Measurements from ENCODE around the gene PP2D1. TPM values are rescaled to one million over a fixed set of nuclear protein-coding genes. Genes with fewer than 3 reads are reported as not detected.
A peak's percentile ranks its signal among the peaks of the same experiment; 100 is the strongest.

PP2D1 gene, protein sequence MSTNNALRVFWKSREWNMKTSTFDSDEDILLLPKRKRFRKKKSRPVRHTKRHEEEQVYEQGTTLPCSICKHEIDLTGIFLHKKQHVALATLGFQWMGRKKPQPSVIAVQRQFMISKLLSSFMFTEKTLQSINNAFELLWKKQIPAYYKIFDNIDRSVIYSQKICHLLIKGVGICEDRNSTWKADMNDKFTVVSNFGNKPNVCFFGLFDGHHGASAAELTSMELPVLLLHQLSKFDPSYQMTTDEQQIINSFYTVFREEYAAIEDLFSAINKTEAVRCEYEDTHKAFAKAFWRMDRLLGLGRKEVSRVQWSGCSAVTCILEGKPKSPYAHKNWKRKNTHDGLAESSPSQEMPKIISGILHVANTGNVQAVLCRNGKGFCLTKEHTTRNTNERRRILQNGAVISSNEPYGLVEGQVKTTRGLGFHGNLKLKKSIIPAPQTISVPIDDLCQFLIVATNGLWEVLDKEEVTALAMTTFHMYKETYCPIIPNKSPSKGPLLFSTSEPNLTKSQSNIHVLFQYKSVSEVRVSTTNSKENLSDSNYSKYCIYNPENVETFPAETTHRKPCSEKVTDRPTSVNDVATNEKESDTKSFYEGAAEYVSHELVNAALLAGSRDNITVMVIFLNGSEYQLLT
- polyA plus RNA-seq (2013) = 0.90 TPM

DNA sequence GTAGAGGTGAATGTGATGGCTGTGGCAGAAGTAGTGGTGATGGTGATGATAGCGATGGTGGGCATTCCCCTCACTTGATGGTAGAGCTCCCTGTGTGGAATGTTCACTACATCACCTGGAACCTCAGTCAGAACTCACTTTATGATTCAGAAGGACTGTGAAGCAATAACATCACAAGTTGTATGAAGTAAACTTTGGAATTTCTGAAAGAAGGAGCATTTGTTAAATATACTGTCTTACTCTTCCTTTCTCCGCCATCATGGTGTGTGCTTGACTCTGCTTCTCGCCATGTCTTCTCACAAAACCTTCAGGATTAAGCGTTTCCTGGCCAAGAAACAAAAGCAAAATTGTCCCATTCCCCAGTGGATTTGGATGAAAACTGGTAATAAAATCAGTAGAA is at the start of gene PP2D1:
TSS of gene PP2D1 (minus strand) at position 101 of the 400 bp plus-strand sequence. CDS start 192 bp downstream, outside the sequence.
- H3K27me3 ChIP-seq (replicated peaks in 2 of 5; ENCODE audit: control insufficient read depth in 4 of 5, insufficient read depth in 5 of 5, low read length in 4 of 5) = no peaks in the 10 kb centered on the region
- WGBS (ENCODE audit: insufficient coverage) = 88% methylated on average over 3 of the region's 4 CpGs
- no peak within 1 kb of the TSS for H3K27ac ChIP-seq (ENCODE audit: insufficient read depth in 1 of 2, low read depth in 1 of 2, low read length in 2 of 2, poor library complexity in 1 of 2, severe bottlenecking in 2 of 2)
- POLR2A ChIA-PET = no interaction called here
- H3K36me3 ChIP-seq (ENCODE audit: control insufficient read depth in 4 of 4, insufficient read depth in 4 of 4, low read length in 3 of 4) = no peaks in the 10 kb centered on the region
- H3K9me3 ChIP-seq (ENCODE audit: control extremely low read depth in 1 of 5, control insufficient read depth in 4 of 5, insufficient read depth in 2 of 5, low read depth in 1 of 5, low read length in 4 of 5) = no peaks in the 10 kb centered on the region
- no peak within 1 kb of the TSS for H3K4me3 ChIP-seq (ENCODE audit: control insufficient read depth in 1 of 7, extremely low read depth in 1 of 7, insufficient read depth in 4 of 7, low read depth in 2 of 7, low read length in 6 of 7)
- no peaks in the 10 kb centered on the region for H3K4me1 ChIP-seq (ENCODE audit: control extremely low read depth in 1 of 4, control insufficient read depth in 4 of 4, insufficient read depth in 4 of 4, low read length in 3 of 4)
- CTCF ChIA-PET = no interaction called here
- no peak for DNase-seq

DNA sequence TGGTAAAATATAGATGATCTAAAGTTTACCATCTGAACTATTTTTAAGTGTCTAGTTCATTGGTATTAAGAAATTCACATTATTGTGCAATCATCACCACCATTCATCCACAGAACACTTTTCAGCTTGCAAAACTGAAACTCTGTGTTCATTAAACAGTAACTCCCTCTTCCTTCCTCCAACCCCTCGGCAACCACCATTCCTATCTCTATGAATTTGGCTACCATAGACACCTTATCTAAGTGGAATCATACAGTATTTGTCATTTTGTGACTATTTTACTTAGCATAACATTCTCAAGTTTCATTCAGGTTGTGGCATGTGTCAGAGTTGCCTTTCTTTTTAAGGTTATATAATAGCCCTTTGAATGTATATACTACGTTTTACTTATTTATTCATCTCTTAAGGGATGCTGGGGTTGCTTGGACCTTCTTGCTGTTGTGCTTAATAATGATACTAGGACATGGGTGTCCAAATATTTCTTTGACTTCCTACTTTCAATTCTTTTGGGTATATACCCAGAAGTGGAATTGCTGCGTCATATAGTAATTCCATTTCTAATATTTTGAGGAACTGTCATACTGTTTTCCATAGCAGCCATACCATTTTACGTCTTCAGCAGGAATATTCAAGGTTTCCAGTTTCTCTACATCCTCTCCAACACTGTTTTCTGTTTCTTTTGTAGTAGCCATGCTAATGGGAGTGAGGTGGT is 49.1 kb upstream of the PP2D1 start:
- H3K27me3 ChIP-seq (replicated peaks in 2 of 5; ENCODE audit: control insufficient read depth in 4 of 5, insufficient read depth in 5 of 5, low read length in 4 of 5) = no peaks in the 10 kb centered on the region
- POLR2A ChIA-PET = interaction anchor here (0.7 kb wide), 1 partner anchor 17 kb away, joined by 4 read pairs; no protein-coding TSS in a partner anchor
- H3K4me3 ChIP-seq (ENCODE audit: control insufficient read depth in 1 of 7, extremely low read depth in 1 of 7, insufficient read depth in 4 of 7, low read depth in 2 of 7, low read length in 6 of 7) = peak overlapping the region in 5 of 7 experiments; percentile 8 to 56 (median 27)
- 0% methylated on average over 1 of the region's 4 CpGs for WGBS (ENCODE audit: insufficient coverage)
- DNase-seq = peak; percentile 35 to 75 (median 70)
- CTCF ChIA-PET = interaction anchor here (1.2 kb wide), 1 partner anchor 20 kb away, joined by 3 read pairs; no protein-coding TSS in a partner anchor
- H3K36me3 ChIP-seq (ENCODE audit: control insufficient read depth in 4 of 4, insufficient read depth in 4 of 4, low read length in 3 of 4) = peaks cover 0 to 3% (median 1%) of the 10 kb centered on the region in 4 experiments
- no peaks in the 10 kb centered on the region for H3K9me3 ChIP-seq (ENCODE audit: control extremely low read depth in 1 of 5, control insufficient read depth in 4 of 5, insufficient read depth in 2 of 5, low read depth in 1 of 5, low read length in 4 of 5)
- H3K27ac ChIP-seq (ENCODE audit: insufficient read depth in 1 of 2, low read depth in 1 of 2, low read length in 2 of 2, poor library complexity in 1 of 2, severe bottlenecking in 2 of 2) = peak overlapping the region in 1 of 2 experiments; percentile 40
- peaks cover 4 to 28% (median 15%) of the 10 kb centered on the region in 4 experiments for H3K4me1 ChIP-seq (ENCODE audit: control extremely low read depth in 1 of 4, control insufficient read depth in 4 of 4, insufficient read depth in 4 of 4, low read length in 3 of 4)

DNA sequence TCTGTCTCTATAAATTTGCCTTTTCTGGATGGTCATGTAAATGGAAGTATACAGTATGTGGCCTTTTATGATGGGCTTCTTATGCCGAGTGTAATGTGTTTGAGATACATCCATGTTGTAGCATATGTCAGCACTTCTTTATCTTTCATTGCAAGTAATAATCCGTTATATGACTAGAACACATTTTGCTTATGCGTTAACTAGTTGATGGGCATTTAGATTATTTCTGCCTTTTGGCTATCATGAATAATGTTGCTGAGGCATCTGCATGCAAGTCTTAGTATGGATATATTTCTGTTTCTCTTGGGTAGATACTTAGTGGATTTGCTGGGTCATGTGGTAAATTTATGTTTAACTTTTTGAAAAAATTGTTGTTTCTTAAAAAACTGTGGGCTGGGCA is 47.9 kb upstream of the PP2D1 start:
- Histone ChIP-seq H3K36me3 (ENCODE audit: control insufficient read depth in 4 of 4, insufficient read depth in 4 of 4, low read length in 3 of 4) (peaks cover 0 to 3% (median 0%) of the 10 kb centered on the region in 4 experiments), H3K4me3 (ENCODE audit: control insufficient read depth in 1 of 7, extremely low read depth in 1 of 7, insufficient read depth in 4 of 7, low read depth in 2 of 7, low read length in 6 of 7) (no peak overlapping the region)
- POLR2A ChIA-PET = no interaction called here

DNA sequence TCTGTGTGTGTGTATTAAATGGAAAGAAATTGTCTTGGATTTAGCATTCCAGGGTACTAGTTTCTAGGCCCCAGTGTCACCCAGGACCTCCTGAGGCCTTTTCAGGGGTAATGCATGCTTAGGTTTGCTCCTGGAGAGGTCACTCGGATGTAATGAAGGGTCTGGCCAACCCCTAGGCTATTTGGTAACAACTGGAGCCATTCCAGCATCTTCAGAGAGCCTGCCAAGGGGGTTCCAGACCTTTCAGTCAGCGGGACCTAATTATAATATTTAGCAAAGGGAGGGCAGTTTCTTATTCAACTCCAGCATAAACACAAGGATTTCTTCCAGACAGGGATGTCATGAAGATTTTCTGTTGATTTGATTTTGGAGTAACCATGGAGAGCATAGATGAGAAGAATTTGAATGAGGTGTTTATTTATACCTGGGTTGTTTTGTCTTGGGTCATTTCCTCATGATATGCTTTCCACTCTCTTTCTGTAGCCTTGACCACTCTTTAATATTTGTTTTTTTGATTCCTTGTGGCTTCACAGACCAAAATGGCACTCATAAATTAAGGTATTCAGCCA is 45.6 kb upstream of the PP2D1 start:
- ChIA-PET POLR2A (no interaction called here), CTCF (no interaction called here)
- Histone ChIP-seq H3K36me3 (ENCODE audit: control insufficient read depth in 4 of 4, insufficient read depth in 4 of 4, low read length in 3 of 4) (peaks cover 0 to 3% (median 0%) of the 10 kb centered on the region in 4 experiments), H3K27ac (ENCODE audit: insufficient read depth in 1 of 2, low read depth in 1 of 2, low read length in 2 of 2, poor library complexity in 1 of 2, severe bottlenecking in 2 of 2) (no peak overlapping the region), H3K4me3 (ENCODE audit: control insufficient read depth in 1 of 7, extremely low read depth in 1 of 7, insufficient read depth in 4 of 7, low read depth in 2 of 7, low read length in 6 of 7) (no peak overlapping the region), H3K27me3 (replicated peaks in 2 of 5; ENCODE audit: control insufficient read depth in 4 of 5, insufficient read depth in 5 of 5, low read length in 4 of 5) (no peaks in the 10 kb centered on the region), H3K4me1 (ENCODE audit: control extremely low read depth in 1 of 4, control insufficient read depth in 4 of 4, insufficient read depth in 4 of 4, low read length in 3 of 4) (peaks cover 12 to 55% (median 33%) of the 10 kb centered on the region in 4 experiments), H3K9me3 (ENCODE audit: control extremely low read depth in 1 of 5, control insufficient read depth in 4 of 5, insufficient read depth in 2 of 5, low read depth in 1 of 5, low read length in 4 of 5) (no peaks in the 10 kb centered on the region)
- 100% methylated on average over 1 of the region's 2 CpGs for WGBS (ENCODE audit: insufficient coverage)
- no peak for DNase-seq

More for the DNA sequence above, 47.9 kb upstream of the PP2D1 start:
- CTCF ChIA-PET = interaction anchor here (1.2 to 1.4 kb wide), 2 partner anchors 19 to 111 kb away, joined by 3 read pairs; no protein-coding TSS in a partner anchor
- Histone ChIP-seq H3K9me3 (ENCODE audit: control extremely low read depth in 1 of 5, control insufficient read depth in 4 of 5, insufficient read depth in 2 of 5, low read depth in 1 of 5, low read length in 4 of 5) (no peaks in the 10 kb centered on the region), H3K27ac (ENCODE audit: insufficient read depth in 1 of 2, low read depth in 1 of 2, low read length in 2 of 2, poor library complexity in 1 of 2, severe bottlenecking in 2 of 2) (no peak overlapping the region), H3K4me1 (ENCODE audit: control extremely low read depth in 1 of 4, control insufficient read depth in 4 of 4, insufficient read depth in 4 of 4, low read length in 3 of 4) (peaks cover 7 to 40% (median 25%) of the 10 kb centered on the region in 4 experiments), H3K27me3 (replicated peaks in 2 of 5; ENCODE audit: control insufficient read depth in 4 of 5, insufficient read depth in 5 of 5, low read length in 4 of 5) (no peaks in the 10 kb centered on the region)
- 100% methylated on average over 1 of the region's 3 CpGs for WGBS (ENCODE audit: insufficient coverage)
- DNase-seq = no peak

DNA sequence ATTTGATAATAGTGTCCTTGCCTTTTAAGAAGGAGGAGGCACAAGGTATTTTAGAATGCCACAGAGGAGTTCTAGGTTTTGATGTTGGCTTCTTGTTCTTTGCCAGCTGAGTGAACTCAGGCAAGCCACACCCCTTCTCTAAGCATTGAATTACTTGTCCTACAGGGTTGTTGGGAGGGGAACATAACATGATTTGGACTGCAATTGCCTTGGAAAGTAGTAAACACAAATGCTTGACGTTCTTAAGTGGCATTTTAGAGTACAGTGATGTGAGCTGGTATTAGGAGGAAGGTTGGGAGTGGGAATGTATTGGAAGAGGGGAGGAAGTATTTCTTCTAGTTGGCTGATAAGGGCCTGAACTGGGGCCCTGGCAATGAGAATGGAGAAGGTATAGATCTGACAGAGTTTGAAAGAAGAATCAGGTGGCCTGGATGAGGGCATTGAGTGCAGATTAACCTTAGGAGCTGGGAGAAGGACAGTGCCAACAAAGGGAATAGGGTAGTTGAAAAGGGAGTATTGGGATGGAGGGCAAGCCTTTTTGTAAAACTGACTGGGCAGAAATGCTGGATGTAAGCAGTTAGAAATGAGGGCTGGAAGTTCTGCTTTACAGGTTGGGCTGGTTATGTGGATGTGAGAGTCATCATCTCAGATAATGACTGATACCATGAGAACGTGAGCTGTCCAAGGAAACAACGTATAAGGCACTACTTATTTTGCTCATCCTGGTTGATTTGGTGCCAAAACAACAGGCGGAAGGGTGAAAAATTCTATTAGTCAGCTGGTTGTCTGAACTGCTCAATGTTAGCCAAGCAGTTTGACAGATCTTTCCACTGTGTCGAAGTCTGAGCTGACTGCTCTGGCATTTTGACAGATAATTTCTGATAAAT is 44.9 kb upstream of the PP2D1 start:
- 93% methylated on average over 5 of the region's 5 CpGs for WGBS (ENCODE audit: insufficient coverage)
- ChIA-PET CTCF (no interaction called here), POLR2A (no interaction called here)
- Histone ChIP-seq H3K9me3 (ENCODE audit: control extremely low read depth in 1 of 5, control insufficient read depth in 4 of 5, insufficient read depth in 2 of 5, low read depth in 1 of 5, low read length in 4 of 5) (no peaks in the 10 kb centered on the region), H3K27ac (ENCODE audit: insufficient read depth in 1 of 2, low read depth in 1 of 2, low read length in 2 of 2, poor library complexity in 1 of 2, severe bottlenecking in 2 of 2) (no peak overlapping the region), H3K27me3 (replicated peaks in 2 of 5; ENCODE audit: control insufficient read depth in 4 of 5, insufficient read depth in 5 of 5, low read length in 4 of 5) (no peaks in the 10 kb centered on the region), H3K4me3 (ENCODE audit: control insufficient read depth in 1 of 7, extremely low read depth in 1 of 7, insufficient read depth in 4 of 7, low read depth in 2 of 7, low read length in 6 of 7) (no peak overlapping the region), H3K36me3 (ENCODE audit: control insufficient read depth in 4 of 4, insufficient read depth in 4 of 4, low read length in 3 of 4) (peaks cover 0 to 3% (median 0%) of the 10 kb centered on the region in 4 experiments), H3K4me1 (ENCODE audit: control extremely low read depth in 1 of 4, control insufficient read depth in 4 of 4, insufficient read depth in 4 of 4, low read length in 3 of 4) (peaks cover 12 to 55% (median 33%) of the 10 kb centered on the region in 4 experiments)
- DNase-seq = no peak

DNA sequence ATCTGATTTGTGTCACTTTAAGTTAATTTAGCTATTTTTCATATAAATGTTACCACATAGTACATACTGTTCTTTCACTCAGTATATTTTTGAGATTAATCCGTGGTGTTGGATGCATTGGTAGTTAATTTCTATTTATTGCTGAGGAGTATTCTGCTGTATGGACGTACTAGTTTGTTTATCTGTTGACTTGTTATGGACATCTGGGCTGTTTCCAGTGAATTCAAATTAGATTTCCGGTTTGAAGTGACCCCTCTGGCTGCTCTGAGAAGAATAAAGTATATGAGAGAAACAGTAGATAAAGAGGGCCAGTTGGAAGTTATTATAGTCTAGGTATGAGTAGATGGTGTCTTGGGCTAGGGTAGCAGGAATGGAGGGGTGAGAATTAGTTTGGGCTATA is 43.8 kb upstream of the PP2D1 start:
- H3K36me3 ChIP-seq (ENCODE audit: control insufficient read depth in 4 of 4, insufficient read depth in 4 of 4, low read length in 3 of 4) = peaks cover 0 to 3% (median 0%) of the 10 kb centered on the region in 4 experiments
- no peak overlapping the region for H3K4me3 ChIP-seq (ENCODE audit: control insufficient read depth in 1 of 7, extremely low read depth in 1 of 7, insufficient read depth in 4 of 7, low read depth in 2 of 7, low read length in 6 of 7)
- POLR2A ChIA-PET = no interaction called here
- H3K27me3 ChIP-seq (replicated peaks in 2 of 5; ENCODE audit: control insufficient read depth in 4 of 5, insufficient read depth in 5 of 5, low read length in 4 of 5) = no peaks in the 10 kb centered on the region
- no peak for DNase-seq
- peak overlapping the region in 1 of 2 experiments; percentile 21 for H3K27ac ChIP-seq (ENCODE audit: insufficient read depth in 1 of 2, low read depth in 1 of 2, low read length in 2 of 2, poor library complexity in 1 of 2, severe bottlenecking in 2 of 2)
- H3K9me3 ChIP-seq (ENCODE audit: control extremely low read depth in 1 of 5, control insufficient read depth in 4 of 5, insufficient read depth in 2 of 5, low read depth in 1 of 5, low read length in 4 of 5) = no peaks in the 10 kb centered on the region
- peaks cover 9 to 48% (median 29%) of the 10 kb centered on the region in 4 experiments for H3K4me1 ChIP-seq (ENCODE audit: control extremely low read depth in 1 of 4, control insufficient read depth in 4 of 4, insufficient read depth in 4 of 4, low read length in 3 of 4)
- CTCF ChIA-PET = no interaction called here
- WGBS (ENCODE audit: insufficient coverage) = 86% methylated on average over 2 of the region's 3 CpGs

Measured in common myeloid progenitor, CD34-positive (primary cell).